K562 (cell line): ENCODE results near the gene MIX23.

Experiments
- ESRRA ChIP-seq: fragments of 450-650 bp; IDR thresholded peaks from 2 replicates; pipeline ENCODE4 v1.6.1; 2014; ENCODE audit warnings: low read depth, mild to moderate bottlenecking, moderate library complexity, borderline replicate concordance
- FOS ChIP-seq: IDR thresholded peaks from 3 replicates; pipeline ENCODE4 v1.6.1; 2011; ENCODE audit not compliant: insufficient read length; ENCODE audit errors: extremely low read depth
- SIX5 ChIP-seq, 2 experiments: IDR thresholded peaks; 2 replicates each; pipeline ENCODE4 v1.6.1; 2011; ENCODE audit warnings: low read length in 2 of 2, borderline replicate concordance in 1 of 2, low read depth in 1 of 2, mild to moderate bottlenecking in 1 of 2, moderate library complexity in 1 of 2; ENCODE audit not compliant: insufficient read depth in 1 of 2
- SRSF9 ChIP-seq: fragments of 200-400 bp; formaldehyde crosslinking; IDR thresholded peaks from 2 replicates; pipeline ENCODE4 v1.6.1; 2017; ENCODE audit warnings: low read depth, low read length, borderline replicate concordance
- TF ChIP-seq, protein P1 (sequence below): fragments of 250-450 bp; sonication (Bioruptor Pico); IDR thresholded peaks from 2 replicates; pipeline ENCODE4 v1.5.0; 2021; ENCODE audit warnings: mild to moderate bottlenecking, moderate library complexity
- TF ChIP-seq, protein P2 (sequence below): fragments of 450-650 bp; IDR thresholded peaks from 2 replicates; pipeline ENCODE4 v1.6.1; 2017; ENCODE audit warnings: antibody characterized with exemption, mild to moderate bottlenecking

DNA sequence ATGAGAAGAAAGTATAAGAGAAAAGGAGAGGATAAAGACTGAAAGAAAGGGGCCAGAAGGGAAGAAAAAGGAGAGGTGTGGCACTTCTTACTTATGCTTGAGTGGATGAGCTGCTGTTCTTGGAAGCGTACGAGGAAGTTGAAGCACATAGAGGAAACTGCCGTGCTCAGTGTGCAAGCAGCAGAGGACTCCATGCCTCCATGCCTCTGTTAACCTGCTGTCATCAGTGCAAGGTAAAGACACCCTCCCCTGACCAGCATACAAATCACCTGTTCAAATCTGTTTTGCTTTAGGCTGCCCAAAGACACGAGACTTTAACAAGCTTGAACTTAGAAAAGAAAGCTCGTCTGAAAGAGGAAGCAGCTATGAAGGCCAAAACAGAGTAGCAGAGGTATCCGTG lies 26.4 kb upstream of the MIX23 start:
- no peak for TF ChIP-seq SIX5 (IDR thresholded peaks at IDR 0.05; ENCODE audit: borderline replicate concordance in 1 of 2, insufficient read depth in 1 of 2, low read depth in 1 of 2, low read length in 2 of 2)
- TF ChIP-seq, protein P1, sequence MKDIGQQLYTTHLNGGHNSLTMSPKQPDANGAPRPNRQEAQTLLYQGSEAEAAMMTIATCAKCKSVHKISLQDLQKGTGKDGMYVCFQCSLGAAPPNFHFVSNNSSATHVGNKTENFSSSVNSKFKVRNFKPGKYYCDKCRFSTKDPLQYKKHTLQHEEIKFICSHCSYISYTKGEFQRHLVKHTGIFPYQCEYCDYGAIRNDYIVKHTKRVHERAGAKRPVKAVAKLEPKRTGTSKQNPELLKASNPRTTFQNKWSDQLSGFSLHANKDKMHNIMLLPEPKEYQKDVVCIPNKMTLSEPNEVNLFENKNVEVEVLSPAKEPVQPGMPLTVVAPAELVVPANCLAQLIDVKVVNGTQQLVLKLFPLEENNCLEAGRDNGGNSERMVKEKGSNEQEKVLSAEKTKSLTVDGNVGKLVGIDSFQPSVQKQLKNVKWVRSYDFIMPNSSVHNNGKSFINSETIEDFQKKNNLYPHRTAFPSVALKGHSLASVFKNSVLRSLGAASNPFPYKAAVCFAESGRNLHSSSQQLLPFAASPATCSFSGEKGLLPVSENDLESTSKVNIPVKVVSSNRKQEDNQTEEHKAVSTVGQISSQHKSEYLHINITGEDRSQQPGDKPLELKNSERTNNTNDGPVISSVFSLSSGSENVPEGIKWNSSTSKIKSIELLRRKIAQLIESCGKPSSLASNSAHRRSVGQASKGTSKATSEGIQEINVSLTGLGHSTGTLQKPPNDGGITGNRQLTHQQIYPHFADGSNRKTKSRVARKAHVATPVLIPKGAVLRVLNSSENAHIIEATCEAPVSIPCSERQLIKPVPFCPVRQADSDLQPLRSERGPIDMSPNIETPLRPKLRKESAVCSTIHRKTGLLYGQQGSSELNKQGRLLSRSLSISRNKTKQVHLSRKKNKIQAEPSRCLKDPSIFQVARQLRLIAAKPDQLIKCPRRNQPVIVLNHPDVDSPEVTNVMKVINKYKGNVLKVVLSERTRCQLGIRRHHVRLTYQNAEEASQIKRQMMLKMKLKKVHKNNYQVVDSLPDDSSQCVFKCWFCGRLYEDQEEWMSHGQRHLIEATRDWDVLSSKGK (CRISPR knock-in tag) = no peak
- no peak for TF ChIP-seq FOS
- TF ChIP-seq ESRRA = no peak
- TF ChIP-seq, protein P2, sequence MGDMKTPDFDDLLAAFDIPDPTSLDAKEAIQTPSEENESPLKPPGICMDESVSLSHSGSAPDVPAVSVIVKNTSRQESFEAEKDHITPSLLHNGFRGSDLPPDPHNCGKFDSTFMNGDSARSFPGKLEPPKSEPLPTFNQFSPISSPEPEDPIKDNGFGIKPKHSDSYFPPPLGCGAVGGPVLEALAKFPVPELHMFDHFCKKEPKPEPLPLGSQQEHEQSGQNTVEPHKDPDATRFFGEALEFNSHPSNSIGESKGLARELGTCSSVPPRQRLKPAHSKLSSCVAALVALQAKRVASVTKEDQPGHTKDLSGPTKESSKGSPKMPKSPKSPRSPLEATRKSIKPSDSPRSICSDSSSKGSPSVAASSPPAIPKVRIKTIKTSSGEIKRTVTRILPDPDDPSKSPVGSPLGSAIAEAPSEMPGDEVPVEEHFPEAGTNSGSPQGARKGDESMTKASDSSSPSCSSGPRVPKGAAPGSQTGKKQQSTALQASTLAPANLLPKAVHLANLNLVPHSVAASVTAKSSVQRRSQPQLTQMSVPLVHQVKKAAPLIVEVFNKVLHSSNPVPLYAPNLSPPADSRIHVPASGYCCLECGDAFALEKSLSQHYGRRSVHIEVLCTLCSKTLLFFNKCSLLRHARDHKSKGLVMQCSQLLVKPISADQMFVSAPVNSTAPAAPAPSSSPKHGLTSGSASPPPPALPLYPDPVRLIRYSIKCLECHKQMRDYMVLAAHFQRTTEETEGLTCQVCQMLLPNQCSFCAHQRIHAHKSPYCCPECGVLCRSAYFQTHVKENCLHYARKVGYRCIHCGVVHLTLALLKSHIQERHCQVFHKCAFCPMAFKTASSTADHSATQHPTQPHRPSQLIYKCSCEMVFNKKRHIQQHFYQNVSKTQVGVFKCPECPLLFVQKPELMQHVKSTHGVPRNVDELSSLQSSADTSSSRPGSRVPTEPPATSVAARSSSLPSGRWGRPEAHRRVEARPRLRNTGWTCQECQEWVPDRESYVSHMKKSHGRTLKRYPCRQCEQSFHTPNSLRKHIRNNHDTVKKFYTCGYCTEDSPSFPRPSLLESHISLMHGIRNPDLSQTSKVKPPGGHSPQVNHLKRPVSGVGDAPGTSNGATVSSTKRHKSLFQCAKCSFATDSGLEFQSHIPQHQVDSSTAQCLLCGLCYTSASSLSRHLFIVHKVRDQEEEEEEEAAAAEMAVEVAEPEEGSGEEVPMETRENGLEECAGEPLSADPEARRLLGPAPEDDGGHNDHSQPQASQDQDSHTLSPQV = no peak
- TF ChIP-seq SRSF9 = no peak
